Astrocyte (in vitro differentiated cells and primary cell): ENCODE measurements around the gene TIMM13. TPM values are rescaled to one million over a fixed set of nuclear protein-coding genes. Genes with fewer than 3 reads are reported as not detected.
A peak's percentile ranks its signal among the peaks of the same experiment; 100 is the strongest.

Source experiments
- DNase-seq: peaks from one replicate; pipeline ENCODE4 v3.0.0-alpha.2; 2010; ENCODE audit warnings: low read depth
- FAIRE-seq: peaks from 2 replicates; lab custom pipeline; 2011; peaks lifted over from hg19 to GRCh38; lab: Jason Lieb, UNC
- H2AFZ ChIP-seq: 2 replicates; pipeline ENCODE4 v1.6.0; 2012; ENCODE audit warnings: low read depth, low read length, inconsistent platforms
- H3K27ac ChIP-seq: 2 replicates; pipeline ENCODE4 v1.5.1; 2011; ENCODE audit warnings: low read depth, low read length, inconsistent platforms
- H3K27me3 ChIP-seq: 2 replicates; pipeline ENCODE4 v1.6.0; 2011; ENCODE audit warnings: low read length, inconsistent platforms; ENCODE audit not compliant: insufficient read depth
- H3K36me3 ChIP-seq: 2 replicates; pipeline ENCODE4 v1.5.1; 2011; ENCODE audit warnings: low read length, inconsistent platforms; ENCODE audit not compliant: insufficient read depth
- H3K4me1 ChIP-seq: 2 replicates; pipeline ENCODE4 v1.5.1; 2011; ENCODE audit warnings: low read length, inconsistent platforms; ENCODE audit not compliant: insufficient read depth
- H3K4me2 ChIP-seq: 2 replicates; pipeline ENCODE4 v1.6.0; 2012; ENCODE audit warnings: low read length, inconsistent platforms
- H3K4me3 ChIP-seq: 2 replicates; pipeline ENCODE4 v1.5.1; 2011; ENCODE audit warnings: low read depth, mild to moderate bottlenecking, low read length, inconsistent platforms; ENCODE audit not compliant: insufficient read depth
- H3K79me2 ChIP-seq: 2 replicates; pipeline ENCODE4 v1.6.0; 2012; ENCODE audit warnings: mild to moderate bottlenecking, low read length, inconsistent platforms; ENCODE audit not compliant: insufficient read depth
- H3K9ac ChIP-seq: 2 replicates; pipeline ENCODE4 v1.6.0; 2012; ENCODE audit warnings: mild to moderate bottlenecking, low read length, inconsistent platforms
- H3K9me3 ChIP-seq: 2 replicates; pipeline ENCODE4 v1.5.1; 2012; ENCODE audit warnings: low read depth, mild to moderate bottlenecking, low read length, inconsistent platforms; ENCODE audit not compliant: insufficient read depth
- H4K20me1 ChIP-seq: 2 replicates; pipeline ENCODE4 v1.6.0; 2012; ENCODE audit warnings: low read length, inconsistent platforms; ENCODE audit not compliant: insufficient read depth
- H3K27ac Mint-ChIP-seq: one replicate; pipeline ENCODE4 v1.8.0; 2021; ENCODE audit warnings: mild to moderate bottlenecking, mixed read lengths; ENCODE audit not compliant: unreplicated experiment
- H3K27me3 Mint-ChIP-seq: one replicate; pipeline ENCODE4 v1.8.0; 2021; ENCODE audit warnings: low read depth, mixed read lengths; ENCODE audit not compliant: unreplicated experiment
- H3K36me3 Mint-ChIP-seq: one replicate; pipeline ENCODE4 v1.8.0; 2021; ENCODE audit warnings: low read depth, mixed read lengths; ENCODE audit not compliant: unreplicated experiment
- H3K4me1 Mint-ChIP-seq: one replicate; pipeline ENCODE4 v1.8.0; 2021; ENCODE audit warnings: low read depth, mixed read lengths; ENCODE audit not compliant: unreplicated experiment
- H3K4me3 Mint-ChIP-seq: one replicate; pipeline ENCODE4 v1.8.0; 2021; ENCODE audit warnings: mild to moderate bottlenecking, moderate library complexity, mixed read lengths; ENCODE audit not compliant: unreplicated experiment
- H3K9me3 Mint-ChIP-seq: one replicate; pipeline ENCODE4 v1.8.0; 2021; ENCODE audit warnings: mild to moderate bottlenecking, mixed read lengths; ENCODE audit not compliant: unreplicated experiment
- CTCF ChIP-seq: IDR thresholded peaks from 2 replicates; pipeline ENCODE4 v1.5.1; 2011; ENCODE audit warnings: low read depth, mild to moderate bottlenecking, inconsistent platforms, low read length, moderate library complexity; ENCODE audit not compliant: insufficient read depth
- EZH2 ChIP-seq: IDR thresholded peaks from 2 replicates; pipeline ENCODE4 v1.6.1; 2012; ENCODE audit warnings: mild to moderate bottlenecking, low read length, inconsistent platforms; ENCODE audit not compliant: insufficient read depth
- total RNA-seq: library from RNA; stranded (reverse); gene quantifications from 2 replicates; pipeline ENCODE4 v1.2.1, GENCODE V29; 2021

Gene TIMM13
- total RNA-seq, 1 donor from 2014 or later = 105 TPM

DNA sequence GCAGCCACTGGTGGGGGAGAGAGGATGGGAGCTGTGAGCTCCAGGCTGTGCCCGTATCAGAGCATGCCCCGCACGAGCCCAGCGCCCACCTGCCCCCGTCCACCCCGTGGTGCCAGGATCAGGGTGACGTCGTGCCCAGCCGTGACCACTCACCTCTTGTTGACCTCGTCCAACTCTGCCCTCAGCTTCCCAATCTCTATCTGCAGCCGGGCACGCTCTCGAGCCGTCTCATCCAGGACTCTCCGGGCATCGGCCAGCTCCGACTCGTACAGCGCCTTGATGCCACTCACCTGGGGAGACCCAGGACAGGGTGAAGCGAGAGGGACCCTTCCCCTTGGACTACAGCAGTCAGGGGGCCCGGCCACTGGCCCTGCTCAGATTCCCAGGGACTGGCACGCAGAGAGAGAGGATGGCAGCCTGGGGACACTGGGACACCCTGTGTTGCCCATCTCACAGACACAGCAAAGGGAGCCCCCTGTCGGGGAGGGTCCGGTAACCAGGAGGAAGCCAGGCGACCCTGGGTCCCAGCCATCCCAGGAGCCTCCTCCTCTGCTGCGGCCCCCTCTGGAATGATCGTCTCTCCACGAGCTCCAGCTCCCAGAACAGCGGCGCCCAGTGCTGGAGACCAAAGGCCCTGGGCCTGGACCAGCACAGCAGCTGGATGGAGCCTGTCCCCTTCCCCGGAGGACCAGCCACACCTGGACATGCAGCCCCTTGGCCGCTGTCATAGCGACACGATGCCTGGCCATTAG lies 17.0 kb upstream of the TIMM13 start:
- peak overlapping the region; percentile 20 for H3K4me3 Mint-ChIP-seq
- TF ChIP-seq EZH2 (no peak), CTCF (no peak)
- DNase-seq = no peak
- Histone ChIP-seq H3K27ac (no peak overlapping the region), H3K79me2 (peaks cover 86% of the 10 kb centered on the region), H3K4me3 (no peak overlapping the region), H3K4me1 (no peaks in the 10 kb centered on the region), H3K4me2 (no peak overlapping the region), H4K20me1 (peaks cover 72% of the 10 kb centered on the region), H3K9ac (no peak overlapping the region), H3K36me3 (no peaks in the 10 kb centered on the region), H3K27me3 (no peaks in the 10 kb centered on the region), H2AFZ (no peak overlapping the region), H3K9me3 (no peaks in the 10 kb centered on the region)
- H3K9me3 Mint-ChIP-seq = no peaks in the 10 kb centered on the region
- H3K27ac Mint-ChIP-seq = no peak overlapping the region
- no peak for FAIRE-seq
- H3K36me3 Mint-ChIP-seq = peaks cover 2% of the 10 kb centered on the region
- peaks cover 3% of the 10 kb centered on the region for H3K4me1 Mint-ChIP-seq
- no peaks in the 10 kb centered on the region for H3K27me3 Mint-ChIP-seq

DNA sequence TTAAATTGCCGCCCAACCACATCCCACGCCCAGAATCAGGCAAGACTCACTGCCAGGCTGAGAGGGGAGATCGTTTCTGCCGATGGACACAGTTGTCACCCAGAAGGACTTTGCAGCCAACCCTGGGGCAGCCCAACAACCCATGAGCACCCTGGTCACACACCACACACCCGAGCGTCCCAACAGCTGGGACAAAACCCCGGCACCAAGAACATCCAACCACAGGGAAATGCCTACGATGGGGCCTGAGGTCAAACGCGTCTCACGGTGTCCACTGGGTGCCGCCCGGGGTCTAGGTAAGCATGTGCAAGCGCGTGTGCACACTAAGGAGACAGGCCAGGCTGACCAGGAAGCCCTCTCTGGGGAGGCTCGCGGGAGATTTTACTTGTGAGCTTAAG lies 16.4 kb upstream of the TIMM13 start:
- H3K27me3 Mint-ChIP-seq = no peaks in the 10 kb centered on the region
- H3K27ac Mint-ChIP-seq = no peak overlapping the region
- peaks cover 3% of the 10 kb centered on the region for H3K4me1 Mint-ChIP-seq
- FAIRE-seq (no peak), DNase-seq (no peak)
- Histone ChIP-seq H3K27ac (no peak overlapping the region), H3K36me3 (no peaks in the 10 kb centered on the region), H2AFZ (no peak overlapping the region), H3K9me3 (no peaks in the 10 kb centered on the region), H3K4me1 (no peaks in the 10 kb centered on the region), H3K4me3 (no peak overlapping the region), H3K4me2 (no peak overlapping the region), H3K9ac (no peak overlapping the region), H3K79me2 (peaks cover 86% of the 10 kb centered on the region), H3K27me3 (no peaks in the 10 kb centered on the region), H4K20me1 (peaks cover 72% of the 10 kb centered on the region)
- H3K4me3 Mint-ChIP-seq = no peak overlapping the region
- no peak for TF ChIP-seq EZH2
- TF ChIP-seq CTCF = no peak
- H3K9me3 Mint-ChIP-seq = no peaks in the 10 kb centered on the region
- H3K36me3 Mint-ChIP-seq = peaks cover 2% of the 10 kb centered on the region

DNA sequence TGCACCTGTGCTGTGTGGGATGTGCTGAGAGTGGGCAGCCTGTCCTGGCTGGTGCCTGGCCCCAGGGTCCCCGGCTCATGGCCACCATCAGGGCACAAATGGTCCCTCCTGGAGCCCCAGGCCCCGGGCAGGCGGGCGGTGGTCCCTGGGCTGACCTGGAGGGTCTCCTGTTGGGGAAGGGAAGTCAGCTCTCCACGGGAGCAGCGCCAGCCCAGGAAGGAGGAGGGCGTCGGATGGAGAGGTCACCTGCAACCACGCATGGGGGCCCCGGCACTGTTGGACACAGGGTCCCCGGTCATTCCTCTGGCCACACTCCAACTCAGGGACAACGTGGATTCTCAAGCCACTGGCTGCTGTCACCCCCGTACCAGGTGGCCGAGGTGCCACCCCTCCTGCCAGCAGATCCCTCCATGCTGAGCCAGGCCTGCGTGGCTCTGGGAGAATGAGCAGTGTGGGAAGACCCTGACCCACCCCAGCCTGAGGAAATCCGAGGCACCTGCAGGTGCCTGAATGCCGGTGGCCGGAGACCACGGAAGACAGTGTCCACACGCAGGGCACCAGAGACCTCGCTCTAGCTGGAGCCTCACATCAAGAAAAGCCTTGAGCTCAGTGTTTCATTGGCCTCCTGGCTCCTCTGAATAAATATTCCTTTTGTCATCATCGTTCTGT lies 15.9 kb upstream of the TIMM13 start:
- Mint-ChIP-seq H3K36me3 (peaks cover 2% of the 10 kb centered on the region), H3K4me1 (peaks cover 3% of the 10 kb centered on the region), H3K9me3 (no peaks in the 10 kb centered on the region), H3K27ac (no peak overlapping the region), H3K27me3 (no peaks in the 10 kb centered on the region), H3K4me3 (no peak overlapping the region)
- Histone ChIP-seq H3K27me3 (no peaks in the 10 kb centered on the region), H3K4me3 (no peak overlapping the region), H3K36me3 (no peaks in the 10 kb centered on the region), H3K27ac (no peak overlapping the region), H3K79me2 (peaks cover 86% of the 10 kb centered on the region), H3K4me2 (no peak overlapping the region), H4K20me1 (peaks cover 71% of the 10 kb centered on the region), H2AFZ (no peak overlapping the region), H3K4me1 (no peaks in the 10 kb centered on the region), H3K9me3 (no peaks in the 10 kb centered on the region), H3K9ac (no peak overlapping the region)
- FAIRE-seq (no peak), DNase-seq (no peak)
- no peak for TF ChIP-seq EZH2
- TF ChIP-seq CTCF = no peak
